Measurements from ENCODE around the gene WFIKKN2.

GRCh38 chr17:50816771-50817751 lies 18.3 kb upstream of the WFIKKN2 start:
- TF ChIP-seq CREB1 (IDR thresholded peaks at IDR 0.05; ENCODE audit: low read depth) (no peak), SIX5 (IDR thresholded peaks at IDR 0.05; ENCODE audit: low read depth, low read length, severe bottlenecking) (no peak), CTCF (IDR thresholded peaks at IDR 0.05 in 2 of 3, conservative IDR thresholded peaks at IDR 0.05 in 1 of 3; ENCODE audit: control insufficient read depth in 2 of 3, extremely low read depth in 1 of 3, insufficient read depth in 1 of 3, low read depth in 3 of 3, low read length in 3 of 3) (peak; percentile 52 to 83 (median 75)), BHLHE40 (IDR thresholded peaks at IDR 0.05; ENCODE audit: borderline replicate concordance in 1 of 2, low read depth in 2 of 2, low read length in 1 of 2) (no peak), ZNF24 (IDR thresholded peaks at IDR 0.05) (no peak), ZNF687 (IDR thresholded peaks at IDR 0.05) (no peak), POLR2AphosphoS2 (IDR thresholded peaks at IDR 0.05; ENCODE audit: low read depth, low read length) (no peak), IRF3 (IDR thresholded peaks at IDR 0.05) (no peak), ZNF274 (IDR thresholded peaks at IDR 0.05; ENCODE audit: insufficient read depth, insufficient read length) (no peak)

Measured in GM12878 (cell line).